ENCODE measurements around the gene STK17A.
"Not testable (repeated sequence)": the region's sequence is repeated elsewhere in the genome, so short reads cannot be mapped to it uniquely, and the experiment has no call there.

STK17A gene

DNA sequence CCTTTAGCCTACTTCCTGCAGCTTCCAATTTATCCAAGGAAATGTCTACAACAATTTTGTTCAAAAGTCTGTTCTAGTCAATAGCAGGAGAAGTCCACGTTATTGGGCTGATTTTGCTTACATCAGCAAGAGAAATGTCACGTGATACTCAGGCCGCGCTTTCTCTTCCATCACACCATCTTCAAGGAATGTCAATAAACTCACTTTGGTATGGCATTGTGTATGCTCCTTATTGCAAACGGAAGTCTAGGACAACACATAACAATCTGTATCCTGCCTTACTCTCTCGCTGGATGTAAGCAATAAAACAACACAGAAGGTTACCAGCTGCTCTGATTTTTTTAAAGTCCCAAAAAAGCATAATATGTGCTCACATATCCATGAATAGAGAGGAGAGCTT, 17.1 kb upstream of the STK17A start:
- H3K4me3 ChIP-seq (ENCODE audit: low read depth, low read length): no peak overlapping the region

DNA sequence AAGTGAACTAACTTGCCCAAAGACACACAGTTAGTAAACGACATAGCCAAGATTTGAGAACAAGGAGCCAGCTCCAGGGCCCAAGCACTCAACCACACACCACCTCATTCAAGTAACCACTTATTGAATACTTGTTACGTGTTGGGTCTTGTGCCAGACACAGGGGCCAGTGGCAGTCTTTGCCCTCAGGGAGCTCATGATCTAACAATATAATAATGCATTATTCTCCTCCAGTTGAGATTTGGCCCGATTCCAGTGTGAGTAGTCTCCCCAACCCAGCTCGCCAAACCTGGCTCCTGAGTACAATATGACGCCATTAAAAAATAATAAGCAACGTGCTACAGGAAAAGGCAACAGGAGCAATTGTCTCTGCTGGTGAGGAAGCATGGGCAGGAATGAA, 14.4 kb upstream of the STK17A start:
- H3K4me3 ChIP-seq (ENCODE audit: low read depth, low read length): no peak overlapping the region

DNA sequence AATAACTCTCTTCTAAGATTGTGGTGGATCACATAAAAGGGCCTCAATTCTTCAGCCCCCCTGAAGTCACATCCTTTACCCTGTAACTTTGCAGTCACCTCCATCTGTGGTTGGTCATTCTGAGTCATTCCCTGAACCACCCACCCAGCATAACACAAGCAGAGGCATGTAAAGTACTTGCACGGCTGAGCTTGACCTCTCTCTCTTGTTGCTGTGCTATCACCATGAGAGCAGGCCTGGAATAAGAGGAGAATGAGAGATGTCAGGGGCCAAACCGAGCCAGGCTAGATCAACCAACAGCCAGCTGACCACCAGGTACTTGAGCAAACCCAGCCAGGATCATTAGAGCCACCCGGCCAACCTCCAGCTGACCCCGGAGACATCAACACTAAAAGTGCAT, 13.5 kb upstream of the STK17A start:
- no peak overlapping the region for H3K4me3 ChIP-seq (ENCODE audit: low read depth, low read length)

DNA sequence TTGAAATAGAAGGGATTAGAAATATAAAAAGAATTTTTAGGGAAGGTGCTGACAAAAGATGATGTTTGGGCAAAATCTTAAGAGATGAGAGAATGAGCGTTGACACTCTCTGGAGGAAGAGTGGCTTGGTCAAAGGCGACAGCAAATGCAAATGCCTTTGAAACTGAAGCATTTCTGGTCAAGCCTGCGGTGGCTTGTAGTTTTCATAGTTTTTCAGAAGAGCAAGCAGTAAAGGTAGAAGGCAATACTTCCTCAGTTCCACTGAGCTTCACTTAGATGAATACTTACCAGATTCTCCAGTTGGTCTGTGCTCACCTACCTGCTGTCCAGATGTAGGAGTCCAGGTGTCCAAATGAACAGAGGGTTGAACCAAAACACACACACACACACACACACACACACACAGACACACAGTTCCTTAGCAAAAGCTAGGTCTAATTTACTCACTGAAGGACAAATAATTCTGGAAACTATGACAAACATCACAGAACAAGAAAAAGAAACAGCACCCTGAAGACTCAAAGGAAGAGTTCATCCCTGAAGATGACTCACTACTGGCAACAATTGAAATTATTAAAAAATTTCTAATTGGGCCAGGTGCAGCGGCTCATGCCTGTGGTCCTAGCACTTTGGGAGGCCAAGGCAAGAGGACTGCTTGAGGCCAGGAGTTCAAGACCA, 12.1 kb upstream of the STK17A start:
- H3K4me3 ChIP-seq (ENCODE audit: low read depth, low read length): no peak overlapping the region

DNA sequence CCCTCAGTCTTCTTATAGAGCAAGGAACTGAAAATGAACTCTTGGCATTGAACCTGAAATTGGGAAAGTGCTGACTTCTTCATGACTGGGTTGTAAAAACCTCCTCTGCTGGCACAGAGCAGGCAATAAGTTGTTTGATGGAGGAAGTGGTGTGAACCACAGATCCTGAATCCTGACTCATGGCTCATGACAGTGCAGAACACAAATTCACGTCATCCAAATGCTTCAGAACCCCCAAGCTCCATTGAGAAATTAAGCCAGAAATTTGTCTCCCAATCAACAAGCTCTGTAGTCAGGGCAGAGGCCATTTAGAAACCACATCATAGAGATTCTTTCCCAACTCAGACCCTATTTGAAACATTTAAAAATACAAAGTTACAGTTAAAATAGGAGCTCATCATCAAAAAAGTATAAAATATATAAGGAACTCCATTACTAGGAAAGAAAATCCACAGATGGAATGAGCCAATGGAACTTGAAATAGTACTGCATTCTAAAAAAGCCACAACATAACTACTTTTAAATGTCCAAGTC, 10.3 kb upstream of the STK17A start:
- H3K4me3 ChIP-seq (ENCODE audit: low read depth, low read length): no peak overlapping the region

DNA sequence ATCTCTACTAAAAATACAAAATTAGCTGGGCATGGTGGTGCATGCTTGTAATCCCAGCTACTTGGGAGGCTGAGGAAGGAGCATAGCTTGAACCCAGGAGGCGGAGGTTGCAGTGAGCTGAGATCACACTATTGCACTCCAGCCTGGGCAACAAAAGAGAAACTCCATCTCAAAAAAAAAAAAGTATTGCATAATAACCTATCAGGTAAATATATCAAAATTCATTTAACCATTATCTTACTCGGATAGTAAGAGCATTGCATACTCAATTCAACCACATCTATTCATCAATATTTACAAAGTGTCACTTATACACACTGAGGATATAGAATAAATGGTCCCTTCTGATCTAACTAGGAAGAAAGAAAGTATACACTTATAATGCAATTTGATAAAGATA, 9.1 kb upstream of the STK17A start:
- not testable (repeated sequence) for H3K4me3 ChIP-seq (ENCODE audit: low read depth, low read length)

DNA sequence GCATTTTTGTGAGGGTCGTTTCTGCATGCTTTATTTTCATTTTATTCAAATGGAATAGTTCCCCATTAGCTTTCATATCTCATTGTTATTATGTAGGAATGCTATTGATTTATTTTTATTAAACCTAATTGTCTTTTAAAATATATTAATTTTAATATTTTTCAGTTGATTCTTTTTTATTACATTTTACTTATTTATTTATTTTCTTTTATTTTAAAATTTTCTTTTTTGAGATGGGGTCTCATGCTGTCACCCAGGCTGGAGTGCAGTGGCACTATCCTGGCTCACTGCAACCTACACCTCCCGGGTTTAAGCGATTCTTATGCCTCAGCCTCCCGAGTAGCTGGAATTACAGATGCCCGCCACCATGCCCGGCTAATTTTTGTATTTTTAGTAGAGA, 7.4 kb upstream of the STK17A start:
- H3K4me3 ChIP-seq (ENCODE audit: low read depth, low read length): no peak overlapping the region

DNA sequence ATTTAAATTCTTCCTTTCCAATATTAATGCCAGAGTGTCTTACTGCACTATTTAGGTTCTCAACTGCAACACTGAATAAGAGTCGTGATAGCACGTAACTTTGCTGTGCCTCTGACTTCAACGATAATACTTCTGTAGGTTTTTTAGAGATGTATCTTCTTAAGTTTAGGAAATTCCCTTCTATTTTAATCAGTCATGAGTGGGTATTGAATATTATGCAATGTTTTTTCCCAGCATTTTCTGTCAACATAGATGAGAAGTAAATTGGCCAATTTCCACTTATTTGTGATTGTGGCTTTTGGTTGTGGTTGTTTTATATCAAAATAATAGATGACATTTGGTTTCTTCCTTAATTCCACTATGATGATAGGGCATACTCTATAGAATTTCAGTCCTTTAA, 6.7 kb upstream of the STK17A start:
- no peak overlapping the region for H3K4me3 ChIP-seq (ENCODE audit: low read depth, low read length)

DNA sequence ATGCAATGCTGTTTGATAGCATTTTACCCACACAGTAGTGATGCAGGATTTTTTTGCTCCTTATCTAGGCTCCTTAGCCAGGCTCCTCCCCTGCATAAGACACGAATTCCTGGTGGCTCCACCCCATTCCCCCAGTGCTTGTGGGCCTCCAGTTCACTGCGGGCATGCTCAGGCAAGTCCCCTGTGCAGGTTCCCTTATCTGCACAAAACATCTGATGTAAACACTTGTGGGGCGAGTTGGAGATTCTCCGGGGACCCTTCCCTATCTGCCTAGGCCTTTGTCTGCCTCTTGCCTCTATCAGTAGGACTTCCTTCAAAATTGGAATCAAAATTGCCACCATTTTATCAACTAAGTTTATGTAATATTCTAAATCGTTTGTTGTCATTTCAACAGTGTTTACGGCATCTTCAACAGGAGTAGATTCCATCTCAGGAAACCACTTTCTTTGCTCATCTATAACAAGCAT, 5.4 kb upstream of the STK17A start:
- no peak overlapping the region for H3K4me3 ChIP-seq (ENCODE audit: low read depth, low read length)

DNA sequence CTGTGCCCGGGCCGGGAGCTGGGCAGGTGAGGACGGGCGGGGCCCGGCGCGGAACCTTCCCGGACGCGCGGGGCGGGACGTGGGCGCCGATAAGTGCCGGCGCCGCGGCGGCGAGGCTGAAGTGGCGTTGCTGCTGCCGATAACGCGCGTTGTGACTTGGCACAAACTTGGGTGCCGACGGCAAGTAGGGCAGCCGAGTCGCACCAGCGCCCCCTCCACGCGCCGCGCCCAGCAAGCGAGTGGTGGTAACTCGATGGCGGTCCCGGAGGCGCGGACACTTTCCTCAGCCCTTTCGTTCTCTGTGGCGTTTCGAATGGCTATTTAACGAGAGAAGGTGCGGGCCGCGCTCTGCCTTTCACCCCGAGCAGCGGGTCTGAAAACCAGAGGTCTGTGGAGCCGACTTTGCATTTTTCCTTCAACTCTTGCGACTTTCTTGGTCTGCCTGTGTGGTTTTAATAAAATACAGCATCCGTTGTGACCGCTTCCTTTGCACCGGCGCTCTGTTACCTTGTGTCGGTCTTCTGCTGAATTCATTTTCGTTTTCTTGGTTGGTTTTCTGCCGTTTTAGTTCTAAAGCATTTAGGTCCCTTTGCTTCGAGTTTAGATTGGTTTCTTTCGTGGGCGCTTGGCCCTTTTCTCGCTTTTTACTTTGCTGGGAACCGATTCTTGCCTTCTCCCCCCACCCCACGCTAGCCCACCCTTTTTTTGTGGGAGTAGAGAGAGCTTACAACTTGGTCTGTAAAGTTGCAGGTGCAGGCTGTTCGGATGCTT, 701 bp downstream of the STK17A start:
- peak overlapping the region; percentile 84 for H3K4me3 ChIP-seq (ENCODE audit: low read depth, low read length)

DNA sequence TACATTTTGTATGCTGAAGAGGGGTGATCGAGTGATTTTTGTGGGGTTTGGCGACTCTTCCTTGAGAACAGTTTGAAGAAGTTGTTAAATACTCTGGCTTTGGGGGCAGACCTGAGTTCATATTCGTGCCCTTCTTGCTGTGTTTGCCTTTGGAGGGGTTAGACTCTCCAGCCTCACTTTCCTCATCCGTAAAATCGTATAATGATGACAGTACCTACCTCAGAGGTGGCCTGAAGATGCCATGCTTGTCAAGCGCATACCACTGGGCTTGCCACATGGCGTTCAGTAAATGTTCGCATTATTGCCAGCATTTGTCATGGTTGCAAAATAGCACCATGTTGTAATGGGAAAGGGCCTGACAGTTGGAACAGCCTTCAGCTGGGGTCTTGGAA, 1.3 kb downstream of the STK17A start:
- H3K4me3 ChIP-seq (ENCODE audit: low read depth, low read length): peak overlapping the region; percentile 84

DNA sequence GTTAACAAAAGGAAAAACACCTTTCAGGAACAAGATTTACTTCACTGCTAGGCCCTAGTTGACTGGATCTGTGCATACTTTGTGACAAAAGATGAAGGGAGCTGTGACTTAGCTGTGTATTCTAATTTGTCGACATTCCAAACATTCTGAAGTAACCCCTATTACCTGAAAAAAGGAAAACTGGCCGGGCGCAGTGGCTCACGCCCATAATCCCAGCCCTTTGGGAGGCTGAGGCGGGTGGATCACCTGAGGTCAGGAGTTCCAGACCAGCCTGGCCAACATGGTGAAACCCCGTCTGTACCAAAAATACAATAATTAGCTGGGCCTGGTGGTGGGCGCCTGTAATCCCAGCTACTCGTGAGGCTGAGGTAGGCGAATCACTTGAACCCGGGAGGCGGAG, 1.8 kb downstream of the STK17A start:
- not testable (repeated sequence) for H3K4me3 ChIP-seq (ENCODE audit: low read depth, low read length)

DNA sequence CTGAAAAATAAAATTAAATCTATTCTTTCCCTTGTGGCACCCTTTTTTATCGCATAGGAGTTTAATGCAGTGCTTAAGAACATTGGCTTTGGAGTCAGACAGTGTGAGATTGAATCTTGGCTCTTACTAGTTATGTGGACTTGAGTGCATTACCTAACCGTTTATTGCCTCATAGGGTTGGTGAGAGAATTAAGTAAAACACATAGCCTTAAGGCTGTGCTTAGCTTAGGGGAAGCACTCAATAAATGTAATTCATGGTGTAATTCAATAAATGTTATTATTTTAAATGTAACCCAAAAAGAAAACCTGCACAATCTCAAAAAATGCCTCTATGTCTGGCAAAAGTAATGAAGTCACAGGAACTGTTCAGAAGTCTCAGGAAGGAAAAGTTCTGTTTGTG, 2.7 kb downstream of the STK17A start:
- no peak overlapping the region for H3K4me3 ChIP-seq (ENCODE audit: low read depth, low read length)

DNA sequence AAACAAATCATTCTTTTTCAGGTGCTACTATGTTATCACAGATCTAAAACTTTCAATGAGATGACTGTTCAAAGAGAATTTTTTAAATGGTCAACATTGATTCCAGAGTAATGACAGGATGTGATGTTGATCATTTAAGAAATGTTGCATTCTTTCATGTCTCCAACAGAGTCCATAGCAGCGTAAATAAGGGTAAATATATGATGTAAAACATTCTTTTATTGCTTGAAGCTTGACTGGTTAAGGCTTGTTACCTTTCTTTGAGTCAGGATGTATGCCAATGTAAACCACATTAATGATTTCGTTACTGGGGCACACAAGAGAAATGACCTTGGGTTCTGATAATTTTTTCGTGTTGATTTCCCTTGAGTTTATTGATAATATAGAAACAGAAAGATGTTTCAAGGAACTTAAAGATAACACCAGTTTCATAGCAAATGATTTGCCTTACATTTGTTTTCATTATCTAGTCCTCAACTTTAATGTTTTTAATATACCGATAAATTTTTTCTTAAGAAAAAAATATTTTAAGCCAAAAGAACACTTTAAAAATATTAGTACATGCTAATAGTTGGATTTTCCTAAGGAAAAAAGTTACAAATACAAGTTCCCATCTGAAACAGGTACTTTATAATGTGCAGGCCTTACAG, 3.5 kb downstream of the STK17A start:
- no peak overlapping the region for H3K4me3 ChIP-seq (ENCODE audit: low read depth, low read length)

DNA sequence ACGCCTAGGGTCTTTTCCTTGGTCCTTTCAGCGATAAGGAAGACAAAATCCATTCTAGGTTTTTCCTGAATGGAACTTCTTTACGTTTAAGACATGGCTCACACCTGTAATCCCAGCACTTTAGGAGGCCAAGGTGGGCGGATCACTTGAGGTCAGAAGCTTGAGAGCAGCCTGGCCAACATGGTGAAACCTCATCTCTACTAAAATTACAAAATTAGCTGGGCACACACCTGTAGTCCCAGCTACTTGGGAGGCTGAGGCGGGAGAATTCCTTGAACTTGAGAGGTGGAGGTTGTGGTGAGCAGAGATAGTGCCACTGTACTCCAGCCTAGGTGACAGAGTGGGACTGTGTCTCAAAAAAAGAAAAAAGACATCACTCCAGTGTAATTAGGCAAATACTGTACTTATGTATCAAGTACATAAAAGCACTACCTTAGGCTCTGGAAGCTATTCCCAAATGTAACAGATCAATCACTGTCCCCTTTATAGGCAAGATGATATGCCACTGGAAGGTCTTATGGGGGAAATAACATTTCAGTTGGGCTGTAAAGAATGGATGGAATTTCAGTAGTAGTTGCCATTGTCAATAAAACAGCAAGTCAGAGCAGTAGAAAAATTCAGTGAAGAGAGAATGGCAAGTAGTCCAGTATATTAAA, 5.7 kb downstream of the STK17A start:
- no peak overlapping the region for H3K4me3 ChIP-seq (ENCODE audit: low read depth, low read length)

DNA sequence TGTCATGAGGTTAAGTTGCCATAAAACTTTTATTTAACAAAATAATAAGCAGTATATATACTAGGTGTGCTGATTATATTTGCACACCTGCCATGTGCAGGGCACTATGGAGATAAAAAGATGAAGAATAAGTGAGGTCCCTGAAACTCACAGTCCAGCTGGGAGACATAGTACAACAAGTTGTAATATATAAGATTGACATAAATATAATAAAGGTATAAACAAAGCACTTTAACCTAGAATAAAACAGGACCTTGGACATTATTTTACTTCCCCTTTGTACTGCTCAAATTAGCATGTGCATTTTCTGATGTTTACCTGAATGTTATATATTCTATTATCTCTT, 6.2 kb downstream of the STK17A start:
- H3K4me3 ChIP-seq (ENCODE audit: low read depth, low read length): no peak overlapping the region

DNA sequence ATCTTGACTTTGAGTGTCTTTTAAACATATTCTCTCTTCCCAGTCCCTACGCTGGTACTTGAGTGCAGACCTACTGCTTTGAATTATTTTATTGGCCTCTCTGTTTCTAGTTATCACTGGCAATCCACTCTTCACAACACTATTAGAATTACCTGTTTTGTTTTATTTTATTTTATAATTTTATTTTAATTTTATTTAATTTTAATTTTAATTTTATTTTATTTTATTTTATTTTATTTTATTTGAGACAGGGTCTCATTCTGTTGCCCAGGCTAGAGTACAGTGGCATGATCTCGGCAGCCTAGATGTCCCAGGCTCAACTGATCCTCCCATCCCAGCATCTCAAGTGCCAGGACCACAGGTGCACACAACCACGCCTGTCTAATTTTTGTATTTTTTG, 6.8 kb downstream of the STK17A start:
- H3K4me3 ChIP-seq (ENCODE audit: low read depth, low read length): no peak overlapping the region

DNA sequence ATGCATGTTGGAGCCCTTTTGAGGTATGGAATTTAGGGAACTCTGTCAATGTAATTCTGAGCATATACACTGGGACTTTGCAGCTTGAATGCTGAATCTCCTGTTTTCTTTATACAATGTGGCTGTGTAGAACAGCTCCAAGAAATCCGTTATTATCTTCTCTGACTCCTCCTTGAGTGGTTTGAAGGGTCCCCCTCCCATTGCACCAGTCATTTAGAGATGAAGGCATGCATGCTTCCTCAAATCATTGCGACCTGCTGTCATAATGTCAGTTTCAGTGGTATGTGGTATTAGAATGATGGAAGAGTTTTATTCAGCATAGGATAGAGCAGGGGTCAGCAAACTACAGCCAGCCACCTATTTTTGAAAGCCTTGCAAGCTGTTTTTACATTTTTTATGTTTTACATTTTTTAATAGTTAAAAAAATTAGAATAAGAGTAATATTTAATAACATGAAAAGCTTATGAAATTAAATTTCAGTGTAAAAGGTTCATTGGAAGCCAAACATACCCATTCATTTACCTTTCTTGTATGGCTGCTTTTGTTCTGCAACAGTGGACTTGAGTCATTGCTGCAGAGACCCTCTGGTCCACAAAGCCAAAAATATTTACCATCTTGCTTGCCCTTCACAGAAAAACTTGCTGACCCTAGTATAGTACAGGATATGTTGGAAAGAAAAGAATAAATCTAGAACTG, 8.1 kb downstream of the STK17A start:
- H3K4me3 ChIP-seq (ENCODE audit: low read depth, low read length): no peak overlapping the region

DNA sequence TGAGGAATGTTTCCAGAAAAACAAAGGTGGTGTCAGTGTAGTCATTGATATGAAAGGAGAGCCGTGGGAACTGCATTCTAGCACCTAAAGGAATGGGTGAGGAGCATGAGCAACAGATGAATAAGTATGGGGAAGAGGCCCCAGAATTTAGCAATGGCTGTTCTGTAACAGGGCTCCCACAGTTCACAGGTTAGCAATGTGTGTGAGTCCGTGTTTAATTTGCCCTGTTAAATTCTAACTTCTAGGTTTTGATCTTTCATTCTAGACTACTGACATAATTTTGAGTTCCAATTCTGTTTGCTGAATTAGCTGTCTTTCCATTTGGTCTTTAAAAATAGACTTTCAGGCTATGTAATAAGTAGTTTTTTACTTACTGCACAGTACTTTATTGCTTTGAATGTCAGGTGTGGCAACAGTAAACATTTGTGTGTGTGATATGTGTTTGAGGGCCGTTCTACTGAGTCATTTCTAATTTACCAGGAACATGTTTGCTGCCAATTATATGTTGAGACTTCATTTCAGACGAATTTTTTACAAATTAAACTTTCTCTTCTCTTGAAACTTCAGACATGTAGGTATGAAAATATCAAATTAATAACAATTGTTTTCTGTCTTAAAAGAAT, 8.8 kb downstream of the STK17A start:
- H3K4me3 ChIP-seq (ENCODE audit: low read depth, low read length): no peak overlapping the region

DNA sequence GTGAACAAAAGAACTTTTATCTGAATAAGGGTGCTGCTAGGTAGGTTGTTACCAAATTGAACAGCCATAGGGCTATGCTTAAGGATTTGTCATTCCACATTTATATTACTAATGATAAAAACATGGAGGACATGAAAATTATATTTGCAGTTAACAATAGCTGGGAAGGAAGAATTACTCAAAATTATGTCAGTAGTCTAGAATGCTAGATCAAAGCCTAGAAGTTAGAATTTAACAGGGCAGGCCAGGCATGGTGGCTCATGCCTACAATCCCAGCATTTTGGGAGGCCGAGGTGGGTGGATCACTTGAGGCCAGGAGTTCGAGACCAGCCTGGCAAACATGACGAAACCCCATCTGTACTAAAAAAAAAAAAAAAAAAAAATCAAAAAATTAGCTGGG, 9.4 kb downstream of the STK17A start:
- H3K4me3 ChIP-seq (ENCODE audit: low read depth, low read length): no peak overlapping the region

Measured in iPS-11a (cell line).